HG03159 (cell line): ENCODE measurements around the gene TEX44.
A peak's percentile ranks its signal among the peaks of the same experiment; 100 is the strongest.
"Not testable (repeated sequence)": the region's sequence is repeated elsewhere in the genome, so short reads cannot be mapped to it uniquely, and the experiment has no call there.

Source experiments
- ATAC-seq: cut with Tn5 transposase; IDR thresholded peaks from one replicate; pipeline ENCODE4 v1.9.1; 2021; ENCODE audit warnings: mild to moderate bottlenecking, moderate library complexity; ENCODE audit not compliant: unreplicated experiment

Gene TEX44

GRCh38 chr2:231592636-231593145 lies at the start of gene TEX44:
Gene TEX44, plus strand, starts transcription at chr2:231592864. Its CDS starts 88 bp downstream, at chr2:231592952.
- no peak for ATAC-seq

- peak; percentile 97 for ATAC-seq
Observed at GRCh38 chr2:231545105-231545902, 47.4 kb upstream of the TEX44 start.

DNA sequence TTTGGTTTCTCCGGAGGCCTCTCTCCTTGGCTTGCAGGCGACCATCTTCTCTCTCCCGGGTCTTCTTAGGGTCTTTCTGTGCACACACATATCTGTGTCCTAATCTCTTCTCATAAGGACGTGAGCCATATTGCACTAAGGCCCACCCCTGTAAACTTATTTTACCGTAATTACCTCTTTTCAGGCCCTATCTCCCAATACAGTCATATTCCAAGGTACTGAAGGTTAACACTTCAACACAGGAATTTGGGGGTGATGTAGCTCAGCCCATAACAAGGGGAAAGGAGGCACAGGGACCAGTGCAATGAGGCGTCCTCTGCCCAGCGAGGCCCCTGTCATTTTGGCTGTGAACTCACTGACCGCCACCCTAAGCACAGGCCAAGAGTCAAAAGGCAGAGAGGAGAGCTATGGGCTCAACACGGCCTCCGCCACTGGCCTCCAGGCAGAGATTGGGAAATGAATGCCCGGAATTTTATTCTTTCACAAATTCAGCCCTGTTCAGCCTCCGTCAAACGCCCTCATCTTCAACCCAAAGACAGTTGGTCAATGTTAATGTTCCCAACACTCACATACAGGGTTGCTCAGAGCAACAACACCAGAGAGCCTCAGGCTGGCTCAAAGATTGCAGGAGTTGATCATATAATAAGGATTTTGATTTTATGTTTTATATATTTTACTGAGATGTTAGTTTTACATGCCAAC lies 46.5 kb upstream of the TEX44 start:
- no peak for ATAC-seq

DNA sequence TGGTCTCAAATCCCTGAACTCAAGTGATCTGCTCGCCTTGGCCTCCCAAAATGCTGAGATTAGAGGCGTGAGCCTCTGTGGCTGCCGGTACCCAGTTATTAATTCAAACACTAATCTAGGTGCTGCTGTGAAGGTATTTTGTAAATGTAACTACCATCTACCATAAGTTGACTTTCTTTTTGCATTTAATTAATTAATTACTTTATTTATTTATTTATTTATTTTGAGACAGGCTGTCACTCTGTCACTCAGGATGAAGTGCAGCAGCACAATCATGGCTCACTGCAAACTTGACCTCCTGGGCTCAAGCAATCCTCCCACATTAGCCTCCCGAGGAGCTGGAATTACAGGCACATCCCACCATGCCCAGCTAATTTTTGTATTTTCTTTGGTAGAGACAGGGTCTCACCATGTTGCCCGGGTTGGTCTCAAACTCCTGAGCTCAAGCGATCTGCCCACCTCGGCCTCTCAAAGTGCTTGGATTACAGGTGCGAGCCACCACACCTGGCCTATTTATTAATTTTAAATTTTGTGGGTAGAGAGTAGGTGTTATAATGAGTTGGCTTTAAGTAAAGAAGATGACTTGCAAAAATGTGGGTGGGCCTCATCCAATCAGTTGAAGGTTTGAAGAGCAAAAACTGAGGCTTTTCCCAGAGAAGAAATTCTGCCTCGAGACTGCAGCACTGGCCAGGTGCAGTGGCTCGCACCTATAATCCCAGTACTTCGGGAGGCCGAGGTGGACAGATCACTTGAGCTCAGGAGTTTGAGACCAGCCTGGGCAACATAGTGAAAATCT lies 45.2 kb upstream of the TEX44 start:
- ATAC-seq: no peak

DNA sequence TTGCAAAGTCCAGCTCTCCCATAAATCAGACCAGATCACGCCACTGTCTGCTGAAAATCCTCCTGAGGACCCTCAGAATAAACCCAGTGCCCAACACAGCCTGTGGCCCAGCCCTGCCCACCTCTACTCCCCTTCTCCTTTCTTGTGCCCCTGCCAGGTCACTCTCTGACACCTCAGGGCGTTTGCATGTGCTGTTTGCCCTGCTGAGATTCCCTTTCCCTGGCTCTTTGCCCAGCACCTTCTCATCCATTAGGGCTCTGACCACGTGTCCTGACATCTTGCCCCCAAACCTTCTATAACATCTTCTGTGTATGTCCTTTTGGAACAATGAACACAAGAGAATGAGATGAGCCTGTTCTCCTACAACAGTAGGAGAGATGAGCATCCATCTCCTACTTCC lies 43.9 kb upstream of the TEX44 start:
- no peak for ATAC-seq

DNA sequence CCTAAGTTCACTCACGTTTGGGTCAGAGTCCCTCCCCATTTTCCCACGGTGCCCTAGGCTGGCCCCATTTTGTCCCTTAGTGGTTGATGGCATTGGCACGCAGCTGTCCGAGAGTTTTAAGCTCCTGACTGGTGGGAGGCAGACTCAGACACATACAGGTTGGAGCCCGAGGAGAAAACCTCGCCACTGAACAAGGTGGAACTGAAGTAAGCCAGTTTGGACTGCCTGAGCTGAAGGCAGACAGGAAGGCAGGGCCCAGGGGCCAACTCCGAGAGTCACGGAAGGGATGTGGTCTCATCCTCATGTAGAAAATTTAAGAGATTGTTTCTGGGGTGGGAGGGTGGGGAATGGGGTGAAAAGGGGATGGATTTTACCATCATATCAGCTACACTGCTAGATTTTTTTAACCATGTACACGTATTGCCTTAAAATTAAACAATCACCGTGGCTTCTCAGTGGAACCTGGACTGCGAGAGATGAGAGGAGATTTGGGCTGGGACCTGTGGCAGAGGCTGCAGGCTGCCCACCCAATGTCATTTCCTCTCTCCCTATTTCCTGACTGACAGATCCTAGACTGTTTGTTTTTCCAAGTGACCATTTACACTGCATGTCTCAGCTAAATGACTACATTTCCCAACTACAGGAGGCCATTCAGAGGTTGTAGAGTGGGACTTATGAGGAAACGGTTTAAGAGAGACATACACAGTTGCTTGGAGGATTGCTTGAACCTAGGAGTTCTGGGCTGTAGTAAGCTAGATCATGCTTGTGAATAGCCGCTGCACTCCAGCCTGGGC lies 43.0 kb upstream of the TEX44 start:
- no peak for ATAC-seq

- ATAC-seq: no peak
Observed at GRCh38 chr2:231552752-231553151, 39.9 kb upstream of the TEX44 start.

GRCh38 chr2:231554327-231554726 lies 38.3 kb upstream of the TEX44 start:
- no peak for ATAC-seq

DNA sequence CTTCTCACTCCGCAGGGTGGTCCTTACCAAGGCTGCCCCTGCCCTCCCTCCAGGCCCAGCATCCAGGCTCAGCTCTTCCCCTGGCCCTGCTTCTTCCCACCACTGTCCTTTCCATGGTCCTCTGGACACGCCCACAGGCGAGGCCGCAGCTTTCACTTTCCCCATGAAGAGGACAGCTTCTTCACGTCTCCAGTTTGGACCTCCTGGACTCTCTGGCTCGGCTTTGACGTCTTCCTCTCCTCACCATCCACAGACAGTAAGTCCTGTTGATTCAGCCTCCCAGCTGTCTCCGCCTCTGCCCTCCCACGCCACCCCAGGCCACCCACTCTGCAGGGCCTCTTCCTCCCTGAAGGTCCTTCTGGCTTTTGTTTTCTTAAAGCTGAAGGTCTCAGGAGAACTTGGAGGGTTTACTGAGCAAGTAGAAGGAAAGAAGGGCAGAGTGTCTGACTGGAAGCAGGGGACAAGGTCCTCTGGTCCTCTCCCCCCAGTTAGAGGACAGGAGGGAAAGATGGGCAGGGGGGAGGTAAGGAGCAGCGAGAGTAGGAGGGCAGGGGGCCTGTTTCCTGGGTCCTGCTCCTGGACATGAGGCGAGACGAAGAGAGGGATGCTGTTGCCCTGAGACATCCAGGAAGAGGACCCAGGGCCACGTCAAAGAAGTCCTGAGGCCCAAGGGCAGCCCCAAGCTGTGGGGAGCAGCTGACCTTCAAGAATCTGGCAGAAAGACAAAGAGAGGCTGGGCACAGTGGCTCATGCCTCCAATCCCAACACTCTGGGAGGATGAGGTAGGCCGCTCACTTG lies 37.7 kb upstream of the TEX44 start:
- no peak for ATAC-seq

DNA sequence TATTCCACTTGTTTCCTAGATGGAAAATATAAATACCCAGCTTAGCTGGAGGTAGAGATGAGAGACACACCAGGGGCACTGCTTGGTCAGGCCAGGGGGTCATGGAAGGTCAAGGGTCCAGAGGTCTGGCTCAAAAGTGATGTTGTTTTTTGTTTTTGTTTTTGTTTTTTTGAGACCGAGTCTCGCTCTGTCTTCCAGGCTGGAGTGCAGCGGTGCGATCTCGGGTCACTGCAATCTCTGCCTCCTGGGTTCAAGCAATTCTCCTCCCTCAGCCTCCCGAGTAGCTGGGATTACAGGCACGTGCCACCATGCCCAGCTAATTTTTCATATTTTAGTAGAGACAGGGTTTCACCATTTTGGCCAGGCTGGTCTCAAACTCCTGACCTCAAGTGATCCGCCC lies 36.2 kb upstream of the TEX44 start:
- not testable (repeated sequence) for ATAC-seq

- ATAC-seq: no peak
Observed at GRCh38 chr2:231556981-231557380, 35.7 kb upstream of the TEX44 start.

- no peak for ATAC-seq
Observed at GRCh38 chr2:231557571-231558217, 35.0 kb upstream of the TEX44 start.

DNA sequence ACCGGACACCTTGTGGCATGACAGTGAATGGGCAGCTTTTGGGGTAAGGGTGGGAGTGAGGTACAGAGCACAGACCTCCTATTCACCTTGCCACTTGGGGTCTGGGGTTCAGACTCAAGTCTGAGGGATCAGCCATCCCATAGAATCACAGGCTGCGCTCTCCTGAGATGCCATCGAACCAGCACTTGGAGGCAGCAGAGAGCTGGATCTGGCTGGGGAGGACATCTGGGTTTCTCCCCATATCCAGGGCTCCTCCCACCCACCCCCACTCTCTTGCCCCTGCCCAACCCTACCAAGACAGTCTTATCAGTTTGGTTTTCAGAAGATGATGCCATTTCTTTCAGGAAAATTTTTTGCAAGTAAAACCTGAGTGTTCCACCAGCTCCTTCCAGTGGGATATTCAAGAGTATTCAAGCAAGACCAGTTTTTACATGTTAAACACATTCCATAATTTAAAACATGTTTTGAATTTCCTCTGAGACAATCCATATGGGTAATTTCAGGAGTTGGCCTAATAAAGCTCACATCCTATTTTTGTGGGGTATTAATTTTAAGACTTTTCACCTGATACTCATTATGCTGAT lies 29.2 kb upstream of the TEX44 start:
- ATAC-seq: no peak

- ATAC-seq: no peak
Observed at GRCh38 chr2:231565887-231566594, 26.6 kb upstream of the TEX44 start.

- no peak for ATAC-seq
Observed at GRCh38 chr2:231567159-231567558, 25.5 kb upstream of the TEX44 start.

- no peak for ATAC-seq
Observed at GRCh38 chr2:231568098-231568784, 24.4 kb upstream of the TEX44 start.

DNA sequence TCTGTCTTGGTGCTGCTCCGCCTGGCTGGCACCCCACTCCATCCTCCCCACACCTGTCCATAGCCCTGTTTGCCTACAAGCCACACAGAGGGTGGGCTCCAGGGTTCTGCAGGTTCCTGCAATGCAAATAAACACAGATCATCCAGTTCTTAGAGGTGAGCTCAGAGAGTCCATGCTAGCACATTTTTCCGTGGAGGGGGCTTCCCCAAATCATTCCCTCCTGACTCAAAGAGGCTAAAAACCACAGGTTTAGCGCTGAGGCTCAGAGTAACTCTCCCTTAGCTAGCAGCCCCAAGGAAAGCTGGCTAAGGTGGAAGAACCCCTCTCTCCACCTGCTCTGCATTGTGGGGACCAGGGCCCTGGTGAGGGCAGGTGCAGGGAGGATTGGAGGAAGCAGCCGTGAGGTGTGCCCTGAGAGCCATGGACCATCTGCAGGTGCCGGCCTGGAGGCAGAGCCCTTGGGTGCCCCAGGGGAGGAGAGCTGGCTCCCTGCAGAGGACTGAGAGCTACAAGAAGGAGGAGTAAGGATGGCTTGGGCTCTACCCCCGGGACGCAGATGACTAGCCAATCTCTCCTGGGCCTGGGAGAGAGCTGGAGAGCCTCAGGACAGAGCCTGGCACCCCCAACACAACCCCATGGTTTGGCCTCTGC lies 23.8 kb upstream of the TEX44 start:
- no peak for ATAC-seq
